ENCODE results near the gene CMTM4.
"Not testable (repeated sequence)": the region's sequence is repeated elsewhere in the genome, so short reads cannot be mapped to it uniquely, and the experiment has no call there.

The CMTM4 gene

GRCh38 chr16:66649167-66649566, 47.4 kb downstream of the CMTM4 start:
- in situ Hi-C loops (cut with HindIII; ENCODE audit: low sequenced_read_pairs), result no loop called here

GRCh38 chr16:66647866-66648265, 48.7 kb downstream of the CMTM4 start:
- in situ Hi-C loops (cut with HindIII; ENCODE audit: low sequenced_read_pairs), result no loop called here

- in situ Hi-C loops (cut with HindIII; ENCODE audit: low sequenced_read_pairs), result no loop called here
Measured at GRCh38 chr16:66641387-66641786, 55.2 kb downstream of the CMTM4 start.

DNA sequence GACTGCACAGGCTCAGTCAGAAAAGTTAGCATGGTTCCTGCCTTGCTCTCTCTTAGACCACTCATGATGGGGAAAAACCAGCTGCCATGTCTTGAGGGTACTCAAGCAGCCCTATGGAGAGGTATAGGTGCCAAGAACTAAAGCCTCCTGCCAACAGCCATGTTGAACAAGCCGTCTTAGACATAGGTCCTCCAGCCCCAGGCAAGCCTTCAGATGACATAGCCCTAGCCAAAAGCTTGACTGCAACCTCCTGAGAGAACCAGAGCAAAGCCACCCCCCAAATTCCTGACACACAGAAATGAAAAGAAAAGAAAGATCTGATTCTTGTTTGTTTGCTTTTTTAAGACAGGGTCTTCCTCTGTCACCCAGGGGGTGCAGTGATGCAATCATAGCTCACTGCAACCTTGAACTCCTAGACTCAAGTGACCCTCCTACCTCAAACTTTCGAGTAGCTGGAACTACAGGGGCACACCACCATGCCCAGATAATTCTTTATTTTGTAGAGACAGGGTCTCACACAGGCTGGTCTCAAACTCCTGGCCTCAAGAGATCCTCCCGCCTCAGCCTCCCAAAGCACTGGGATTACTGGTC, 55.7 kb downstream of the CMTM4 start:
- in situ Hi-C loops (cut with HindIII; ENCODE audit: low sequenced_read_pairs), result no loop called here

DNA sequence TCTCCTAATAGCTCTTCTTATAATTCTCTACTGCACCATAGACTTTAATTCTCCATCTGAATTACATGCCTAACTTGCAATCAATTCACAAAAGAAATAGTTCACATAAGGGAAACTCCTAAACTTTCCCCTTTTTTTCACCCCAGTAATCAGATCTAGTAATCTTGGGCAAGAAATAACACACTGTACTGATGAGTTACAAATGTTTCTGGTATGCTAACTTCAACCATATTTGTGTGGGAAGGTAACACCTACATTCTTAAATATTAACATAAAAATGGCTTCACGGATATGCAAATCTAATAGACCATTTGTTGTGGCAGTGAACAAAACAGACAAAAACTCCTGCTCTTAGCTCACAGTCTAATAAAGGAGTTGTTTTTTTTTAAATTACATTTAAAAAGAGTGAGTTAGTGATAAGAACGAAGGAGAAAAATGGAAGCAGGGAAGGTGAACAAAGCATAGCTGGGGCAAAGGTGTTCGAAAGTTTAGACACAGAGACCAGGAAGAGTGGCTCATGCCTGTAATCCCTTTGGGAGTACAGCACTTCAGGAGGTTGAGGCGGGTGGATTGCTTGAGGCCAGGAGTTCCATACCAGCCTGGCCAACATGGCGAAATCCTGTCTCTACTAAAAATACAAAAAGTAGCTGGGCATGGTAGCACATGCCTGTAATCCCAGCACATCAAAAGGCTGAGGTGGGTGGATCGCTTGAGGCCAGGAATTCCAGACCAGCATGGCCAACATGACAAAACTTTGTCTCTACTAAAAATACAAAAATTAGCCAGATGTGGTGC, 57.3 kb downstream of the CMTM4 start:
- in situ Hi-C loops (cut with HindIII; ENCODE audit: low sequenced_read_pairs), result no loop called here

GRCh38 chr16:66637806-66638205, 58.7 kb downstream of the CMTM4 start:
- in situ Hi-C loops (cut with HindIII; ENCODE audit: low sequenced_read_pairs), result no loop called here

DNA sequence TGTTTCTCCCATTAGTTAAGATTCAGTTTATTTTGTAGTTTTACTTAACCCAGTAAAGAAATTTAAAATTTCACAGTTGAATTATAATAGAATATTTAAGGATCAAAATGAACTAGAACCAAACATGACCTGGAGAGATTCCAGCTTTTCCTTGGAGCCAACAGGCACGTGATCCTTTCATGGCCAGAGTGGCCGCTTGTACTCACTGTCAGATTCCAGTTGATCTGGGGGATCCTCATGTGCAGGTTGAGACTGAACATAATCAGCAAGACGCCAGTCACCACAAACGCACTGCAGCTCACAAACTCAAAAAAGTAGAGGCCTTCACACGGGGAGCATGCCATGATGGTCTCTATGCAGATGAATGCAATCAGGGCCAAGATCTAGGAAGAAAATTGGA, 60.3 kb downstream of the CMTM4 start:
- in situ Hi-C loops (cut with HindIII; ENCODE audit: low sequenced_read_pairs), result no loop called here

- in situ Hi-C loops (cut with HindIII; ENCODE audit: low sequenced_read_pairs), result no loop called here
Measured at GRCh38 chr16:66635406-66635805, 61.1 kb downstream of the CMTM4 start.

DNA sequence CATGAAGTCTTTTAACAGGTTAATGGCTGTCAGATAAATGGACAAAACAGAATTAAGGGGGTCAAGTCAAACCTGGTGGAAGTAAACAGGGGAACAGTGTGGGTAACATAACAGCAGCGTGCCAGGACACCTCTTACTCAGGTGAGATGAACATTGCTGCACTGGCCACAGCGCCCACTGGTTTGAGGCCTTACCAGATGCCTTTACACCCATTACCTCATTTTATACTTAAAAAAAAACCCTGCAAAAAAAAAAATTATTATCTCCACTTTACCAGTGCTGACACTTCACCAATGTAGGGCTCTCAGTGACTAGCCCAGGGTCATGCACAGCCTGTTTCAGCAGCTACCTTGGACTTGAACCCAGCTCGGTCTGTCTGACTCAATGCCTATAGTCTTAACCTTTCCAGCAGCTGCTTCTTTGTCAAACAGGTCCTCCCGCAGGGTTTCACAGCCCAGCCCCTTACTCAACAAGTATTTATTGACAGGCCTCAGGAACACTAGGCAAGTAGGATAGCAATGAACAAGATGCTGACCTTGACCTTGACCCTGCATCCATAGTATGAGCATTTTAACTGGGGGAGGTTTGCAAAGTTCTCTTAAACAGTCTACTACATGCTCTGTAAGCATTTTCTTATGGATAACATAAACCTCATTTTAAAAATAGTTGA, 61.9 kb downstream of the CMTM4 start:
- in situ Hi-C loops (cut with HindIII; ENCODE audit: low sequenced_read_pairs), result no loop called here

DNA sequence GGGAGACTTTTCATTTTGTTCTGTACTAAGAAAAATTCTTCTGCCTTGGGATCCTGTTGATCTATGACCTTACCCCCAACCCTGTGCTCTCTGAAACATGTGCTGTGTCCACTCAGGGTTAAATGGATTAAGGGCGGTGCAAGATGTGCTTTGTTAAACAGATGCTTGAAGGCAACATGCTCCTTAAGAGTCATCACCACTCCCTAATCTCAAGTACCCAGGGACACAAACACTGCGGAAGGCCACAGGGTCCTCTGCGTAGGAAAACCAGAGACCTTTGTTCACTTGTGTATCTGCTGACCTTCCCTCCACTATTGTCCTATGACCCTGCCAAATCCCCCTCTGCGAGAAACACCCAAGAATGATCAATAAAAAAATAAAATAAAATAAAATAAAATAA, 65.0 kb downstream of the CMTM4 start:
- in situ Hi-C loops (cut with HindIII; ENCODE audit: low sequenced_read_pairs), result not testable (repeated sequence)

- in situ Hi-C loops (cut with HindIII; ENCODE audit: low sequenced_read_pairs), result not testable (repeated sequence)
Measured at GRCh38 chr16:66630561-66631260, 65.8 kb downstream of the CMTM4 start.

GRCh38 chr16:66629856-66630255, 66.7 kb downstream of the CMTM4 start:
- in situ Hi-C loops (cut with HindIII; ENCODE audit: low sequenced_read_pairs), result no loop called here

GRCh38 chr16:66627611-66628378, 68.7 kb downstream of the CMTM4 start:
- in situ Hi-C loops (cut with HindIII; ENCODE audit: low sequenced_read_pairs), result not testable (repeated sequence)

GRCh38 chr16:66623755-66624154, 72.8 kb downstream of the CMTM4 start:
- in situ Hi-C loops (cut with HindIII; ENCODE audit: low sequenced_read_pairs), result no loop called here

GRCh38 chr16:66622863-66623262, 73.7 kb downstream of the CMTM4 start:
- in situ Hi-C loops (cut with HindIII; ENCODE audit: low sequenced_read_pairs), result no loop called here

DNA sequence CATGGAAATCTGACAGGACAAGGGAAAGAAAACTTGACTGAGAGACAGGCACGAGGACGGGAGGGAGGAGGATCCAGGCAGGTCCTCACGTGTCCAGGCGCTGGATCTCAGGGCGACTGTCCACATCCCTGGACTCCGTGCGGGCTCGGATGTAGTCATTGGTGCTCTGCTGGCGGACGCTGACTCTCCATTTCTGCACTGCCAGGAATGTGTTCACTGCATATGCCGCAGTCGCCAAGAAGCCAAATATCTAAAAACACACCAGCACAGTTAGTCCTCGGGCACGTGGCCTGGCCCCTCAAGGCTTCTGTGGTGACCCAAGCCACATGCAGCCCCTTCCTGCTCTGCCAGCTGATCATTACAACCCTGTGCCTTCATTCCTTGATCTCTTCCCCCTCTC, 74.6 kb downstream of the CMTM4 start:
- in situ Hi-C loops (cut with HindIII; ENCODE audit: low sequenced_read_pairs), result no loop called here

- in situ Hi-C loops (cut with HindIII; ENCODE audit: low sequenced_read_pairs), result no loop called here
Measured at GRCh38 chr16:66620429-66620795, 76.1 kb downstream of the CMTM4 start.

- in situ Hi-C loops (cut with HindIII; ENCODE audit: low sequenced_read_pairs), result no loop called here
Measured at GRCh38 chr16:66619534-66620428, 76.8 kb downstream of the CMTM4 start.

- in situ Hi-C loops (cut with HindIII; ENCODE audit: low sequenced_read_pairs), result no loop called here
Measured at GRCh38 chr16:66618588-66619375, 77.8 kb downstream of the CMTM4 start.
